Vagina (tissue), 2 donors: Measurements from ENCODE around the gene CD34. TPM values are rescaled to one million over a fixed set of nuclear protein-coding genes. Genes with fewer than 3 reads are reported as not detected.

ENCODE experiments used
- DNase-seq, 2 donors: peaks; one replicate each; pipeline ENCODE4 v3.0.0-alpha.2; 2017; ENCODE audit errors: extremely low spot score in 2 of 2
- H3K27ac ChIP-seq: fragments of 200-600 bp; sonication (generic); one replicate; pipeline ENCODE4 v1.5.1; 2019
- H3K27me3 ChIP-seq: fragments of 200-600 bp; sonication (generic); one replicate; pipeline ENCODE4 v1.5.1; 2019
- H3K36me3 ChIP-seq, 2 donors: fragments of 200-600 bp; sonication (generic); one replicate each; pipeline ENCODE4 v1.5.1; 2017 to 2019
- H3K4me1 ChIP-seq: fragments of 200-600 bp; sonication (generic); one replicate; pipeline ENCODE4 v1.5.1; 2019
- H3K4me3 ChIP-seq, 2 donors: fragments of 200-600 bp; sonication (generic); 1 replicate in 1 of 2; 2 replicates in 1 of 2; pipeline ENCODE4 v1.5.1; 2016 to 2019
- H3K9me3 ChIP-seq: fragments of 200-600 bp; sonication (generic); one replicate; pipeline ENCODE4 v1.5.1; 2019
- CTCF ChIP-seq, 3 experiments: fragments of 450-650 bp in 2 of 3; fragments of 200-600 bp in 1 of 3; sonication (generic) in 1 of 3; IDR thresholded peaks; one replicate each; pipeline ENCODE4 v1.5.1; 2017 to 2019; ENCODE audit warnings: antibody characterized with exemption in 3 of 3, mild to moderate bottlenecking in 2 of 3, moderate library complexity in 2 of 3
- POLR2A ChIP-seq, 2 donors: fragments of 450-650 bp; IDR thresholded peaks; one replicate each; pipeline ENCODE4 v1.6.1; 2017; ENCODE audit warnings: antibody characterized with exemption in 2 of 2, mild to moderate bottlenecking in 2 of 2, moderate library complexity in 2 of 2
- POLR2AphosphoS5 ChIP-seq, 2 donors: sonication (generic); formaldehyde crosslinking; IDR thresholded peaks; one replicate each; pipeline ENCODE4 v1.9.0; 2017; ENCODE audit warnings: antibody characterized with exemption in 2 of 2, mild to moderate bottlenecking in 2 of 2, low read depth in 1 of 2; ENCODE audit not compliant: insufficient read depth in 1 of 2
- intact Hi-C: fragments of 100-400 bp; cut with DNase I; formaldehyde crosslinking; loops from one replicate; pipeline ENCODE4 v1.15.1; 2023
- total RNA-seq: library from RNA; depleted of rRNA; stranded (reverse); fragments of >200 nt; gene quantifications from one replicate; pipeline ENCODE4 v1.2.3, GENCODE V29; 2016

CD34 gene
- total RNA-seq, 1 donor from 2014 or later, result 57.5 TPM

GRCh38 chr1:207904391-207904790 is 6.5 kb downstream of the CD34 start:
- no peaks in the 10 kb centered on the region for H3K27me3 ChIP-seq
- intact Hi-C loops, result loop anchor here (5.0 kb wide), 1 partner anchor 58 kb away; no protein-coding TSS in a partner anchor
- H3K36me3 ChIP-seq, result no peaks in the 10 kb centered on the region
- TF ChIP-seq POLR2A (IDR thresholded peaks at IDR 0.05), result no peak
- TF ChIP-seq CTCF (IDR thresholded peaks at IDR 0.05), result no peak
- TF ChIP-seq POLR2AphosphoS5 (IDR thresholded peaks at IDR 0.05; ENCODE audit: insufficient read depth in 1 of 2, low read depth in 1 of 2), result no peak
- no peak for DNase-seq
- no peaks in the 10 kb centered on the region for H3K9me3 ChIP-seq
- H3K4me3 ChIP-seq, result no peak overlapping the region
- H3K27ac ChIP-seq, result peak overlapping the region; percentile 22
- H3K4me1 ChIP-seq, result peaks cover 18% of the 10 kb centered on the region

- no peak for DNase-seq
- intact Hi-C loops, result loop anchor here (5.0 kb wide), 1 partner anchor 59 kb away; no protein-coding TSS in a partner anchor
Observed at GRCh38 chr1:207903767-207904166, 7.2 kb downstream of the CD34 start.

DNA sequence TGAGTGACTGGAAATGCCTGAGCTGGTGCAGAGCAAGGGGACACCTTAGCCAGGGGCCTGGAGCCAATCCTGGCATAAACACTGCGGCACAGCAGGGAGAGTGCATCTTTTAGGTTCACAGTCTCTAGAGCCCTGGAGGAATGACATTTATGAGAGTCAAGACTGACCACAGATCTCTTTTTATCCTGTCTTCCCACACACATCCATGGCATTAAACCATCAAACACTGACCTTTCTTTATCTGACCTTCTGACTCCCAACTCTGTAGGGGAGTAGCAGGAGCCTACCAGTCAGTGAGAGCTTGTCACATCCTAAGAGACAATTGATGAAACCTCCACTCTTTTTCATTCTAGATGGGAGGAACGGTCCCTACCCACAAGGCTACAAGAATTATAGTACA is 7.9 kb downstream of the CD34 start:
- intact Hi-C loops, result loop anchor here (5.0 kb wide), 1 partner anchor 59 kb away; no protein-coding TSS in a partner anchor
- TF ChIP-seq POLR2AphosphoS5 (IDR thresholded peaks at IDR 0.05; ENCODE audit: insufficient read depth in 1 of 2, low read depth in 1 of 2) (no peak), POLR2A (IDR thresholded peaks at IDR 0.05) (no peak), CTCF (IDR thresholded peaks at IDR 0.05) (no peak)
- H3K36me3 ChIP-seq, result no peaks in the 10 kb centered on the region
- no peak overlapping the region for H3K4me3 ChIP-seq
- H3K4me1 ChIP-seq, result peaks cover 25% of the 10 kb centered on the region
- no peaks in the 10 kb centered on the region for H3K27me3 ChIP-seq
- peak overlapping the region; percentile 47 for H3K27ac ChIP-seq
- no peaks in the 10 kb centered on the region for H3K9me3 ChIP-seq
- DNase-seq, result no peak

More at GRCh38 chr1:207903767-207904166, 7.2 kb downstream of the CD34 start:
- no peak overlapping the region for H3K4me3 ChIP-seq
- H3K36me3 ChIP-seq, result no peaks in the 10 kb centered on the region
- no peaks in the 10 kb centered on the region for H3K9me3 ChIP-seq
- peaks cover 18% of the 10 kb centered on the region for H3K4me1 ChIP-seq
- no peaks in the 10 kb centered on the region for H3K27me3 ChIP-seq
- H3K27ac ChIP-seq, result peak overlapping the region; percentile 22
- no peak for TF ChIP-seq POLR2AphosphoS5 (IDR thresholded peaks at IDR 0.05; ENCODE audit: insufficient read depth in 1 of 2, low read depth in 1 of 2)
- no peak for TF ChIP-seq POLR2A (IDR thresholded peaks at IDR 0.05)
- TF ChIP-seq CTCF (IDR thresholded peaks at IDR 0.05), result no peak

GRCh38 chr1:207902566-207902965 is 8.4 kb downstream of the CD34 start:
- Histone ChIP-seq H3K9me3 (no peaks in the 10 kb centered on the region), H3K4me3 (no peak overlapping the region), H3K4me1 (peaks cover 26% of the 10 kb centered on the region), H3K27ac (peak overlapping the region; percentile 47), H3K36me3 (no peaks in the 10 kb centered on the region), H3K27me3 (no peaks in the 10 kb centered on the region)
- intact Hi-C loops, result loop anchor here (5.0 kb wide), 1 partner anchor 60 kb away; no protein-coding TSS in a partner anchor
- TF ChIP-seq POLR2AphosphoS5 (IDR thresholded peaks at IDR 0.05; ENCODE audit: insufficient read depth in 1 of 2, low read depth in 1 of 2), result no peak
- no peak for TF ChIP-seq POLR2A (IDR thresholded peaks at IDR 0.05)
- no peak for TF ChIP-seq CTCF (IDR thresholded peaks at IDR 0.05)
- DNase-seq, result no peak

DNA sequence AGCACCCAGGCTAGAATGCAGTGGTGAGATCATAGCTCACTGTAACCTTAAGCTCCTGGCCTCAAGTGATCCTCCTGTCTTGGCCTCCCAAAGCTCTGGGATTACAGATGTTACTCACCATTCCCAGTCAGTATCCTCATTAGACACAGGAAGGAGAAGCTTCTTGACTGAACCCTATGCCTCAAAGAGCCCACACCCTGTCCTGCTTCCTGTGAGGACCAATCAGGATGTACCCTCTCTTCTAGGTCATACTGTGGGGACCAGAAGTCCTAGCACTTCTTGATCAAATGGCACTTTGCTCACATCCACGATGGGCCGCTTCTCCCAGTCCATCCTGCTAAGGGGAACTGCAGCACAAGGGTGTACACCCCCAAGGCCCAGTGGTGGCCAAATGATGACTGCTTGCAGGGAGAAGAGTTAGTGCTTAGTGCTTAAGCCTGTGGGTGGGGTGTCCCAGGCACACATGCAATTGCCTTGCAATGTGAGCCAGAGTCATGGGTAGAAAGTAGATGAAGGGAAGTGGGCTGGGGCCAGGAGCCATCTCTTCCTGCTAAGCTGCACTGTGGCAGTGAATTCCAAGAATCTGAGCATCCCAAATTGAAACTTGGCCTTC is 9.8 kb downstream of the CD34 start:
- TF ChIP-seq POLR2A (IDR thresholded peaks at IDR 0.05) (no peak), POLR2AphosphoS5 (IDR thresholded peaks at IDR 0.05; ENCODE audit: insufficient read depth in 1 of 2, low read depth in 1 of 2) (no peak), CTCF (IDR thresholded peaks at IDR 0.05) (no peak)
- intact Hi-C loops, result loop anchor here (5.0 kb wide), 1 partner anchor 61 kb away; no protein-coding TSS in a partner anchor
- Histone ChIP-seq H3K4me1 (peaks cover 26% of the 10 kb centered on the region), H3K27ac (no peak overlapping the region), H3K36me3 (no peaks in the 10 kb centered on the region), H3K9me3 (no peaks in the 10 kb centered on the region), H3K27me3 (no peaks in the 10 kb centered on the region), H3K4me3 (no peak overlapping the region)
- peak in 1 of 2 donors; percentile 81 for DNase-seq
